Measurements from ENCODE around the gene FBXW7.
"Not testable (repeated sequence)": the region's sequence is repeated elsewhere in the genome, so short reads cannot be mapped to it uniquely, and the experiment has no call there.

Gene FBXW7

DNA sequence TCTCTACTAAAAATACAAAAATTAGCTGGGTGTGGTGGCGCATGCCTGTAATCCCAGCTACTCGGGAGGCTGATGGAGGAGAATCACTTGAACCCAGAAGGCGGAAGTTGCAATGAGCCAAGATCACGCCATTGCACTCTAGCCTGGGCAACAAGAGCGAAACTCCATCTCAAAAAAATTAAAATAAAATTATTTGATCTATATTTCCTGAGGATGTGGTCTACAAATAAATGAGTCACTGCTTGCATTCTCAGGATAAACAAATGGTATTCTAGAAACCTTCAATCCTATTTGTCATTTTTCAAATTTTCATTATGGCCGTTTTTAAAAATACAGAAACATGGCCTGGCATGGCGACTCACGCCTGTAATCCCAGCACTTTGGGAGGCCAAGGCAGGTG, 8.6 kb upstream of the FBXW7 start:
- not testable (repeated sequence) for DNase-seq (ENCODE audit: low read depth)

GRCh38 chr4:152540941-152541340, 5.0 kb upstream of the FBXW7 start:
- no peak for DNase-seq (ENCODE audit: low read depth)

DNA sequence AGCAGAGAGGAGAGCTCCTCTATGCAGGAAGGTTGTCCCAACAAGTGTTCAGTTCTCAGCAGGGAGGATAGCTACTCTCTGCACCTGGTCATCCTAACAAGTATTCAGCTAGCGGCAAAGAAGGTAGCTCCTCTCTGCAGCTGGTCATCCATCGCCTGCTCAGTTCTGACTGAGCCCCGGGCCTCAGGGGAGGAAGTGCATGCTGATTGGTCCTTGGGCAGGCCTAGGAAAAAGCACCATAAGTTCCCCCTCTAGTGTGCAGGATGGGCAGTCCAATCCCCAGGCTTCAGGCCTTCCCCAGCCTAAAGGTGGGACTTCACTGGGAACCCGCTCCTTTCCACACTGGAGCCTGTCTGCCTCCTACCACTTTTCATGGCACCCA, 4.4 kb upstream of the FBXW7 start:
- no peak for DNase-seq (ENCODE audit: low read depth)

GRCh38 chr4:152539556-152540292, 3.8 kb upstream of the FBXW7 start:
- no peak for DNase-seq (ENCODE audit: low read depth)

GRCh38 chr4:152537881-152538280, 2.0 kb upstream of the FBXW7 start:
- DNase-seq (ENCODE audit: low read depth) = no peak

DNA sequence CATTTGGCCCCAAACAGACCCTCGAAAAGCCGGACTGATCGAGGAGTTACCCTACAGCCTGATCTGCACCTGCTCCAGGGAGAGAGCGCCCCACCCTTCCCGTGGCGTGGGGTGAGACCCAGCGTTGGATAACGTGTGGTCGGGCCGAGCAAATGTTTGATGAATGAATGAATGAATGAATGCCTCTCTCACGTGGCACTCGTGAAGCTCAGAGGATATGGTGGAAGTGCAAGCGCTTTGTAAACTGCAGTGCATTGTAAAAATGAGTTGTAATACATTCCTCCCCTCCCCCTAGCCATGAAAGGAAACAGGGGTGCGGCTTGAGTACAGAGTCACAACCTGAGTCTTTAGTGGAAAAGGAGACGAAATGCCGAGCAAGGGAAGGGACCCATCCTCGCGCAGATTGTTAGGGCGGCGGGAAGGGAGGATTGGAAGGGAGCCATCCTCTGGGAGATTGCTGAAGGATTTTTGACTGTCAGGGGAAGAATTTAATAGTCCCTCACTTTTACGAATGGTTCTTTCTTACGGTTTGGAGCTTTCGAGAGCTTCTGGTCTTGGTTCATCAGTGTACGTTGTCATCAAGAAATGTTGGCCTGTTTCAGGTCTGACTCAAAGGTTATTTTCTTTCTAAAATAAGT, 772 bp upstream of the FBXW7 start:
- peak; percentile 44 for DNase-seq (ENCODE audit: low read depth)

DNA sequence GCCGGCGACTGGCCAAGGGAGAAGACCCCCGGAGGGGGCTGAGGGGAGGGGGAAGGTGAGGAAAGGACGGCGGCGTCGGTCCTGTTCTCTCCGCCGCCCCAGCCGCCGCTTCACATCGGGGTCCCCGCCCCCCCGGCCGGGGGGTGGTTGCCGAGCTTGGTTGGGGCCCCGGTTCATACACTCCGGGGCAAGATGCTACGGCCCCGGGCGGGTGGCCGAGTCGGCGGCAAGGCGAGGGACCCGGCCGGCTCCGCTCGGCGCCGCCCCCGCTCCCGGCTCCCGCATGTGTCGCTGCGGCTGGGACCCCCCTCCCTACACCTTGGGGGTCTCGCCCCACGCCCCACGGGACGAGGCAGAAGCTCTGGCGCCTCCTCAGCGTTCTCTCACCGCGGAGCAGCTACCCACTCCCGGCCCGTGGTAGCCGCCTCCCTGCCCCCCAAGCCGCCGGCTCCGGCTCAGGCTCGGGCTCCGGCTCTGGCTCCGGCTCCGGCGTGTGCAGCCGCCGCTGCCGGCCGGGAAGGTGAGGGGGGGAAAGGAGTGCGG, 461 bp downstream of the FBXW7 start:
- DNase-seq (ENCODE audit: low read depth) = no peak

DNA sequence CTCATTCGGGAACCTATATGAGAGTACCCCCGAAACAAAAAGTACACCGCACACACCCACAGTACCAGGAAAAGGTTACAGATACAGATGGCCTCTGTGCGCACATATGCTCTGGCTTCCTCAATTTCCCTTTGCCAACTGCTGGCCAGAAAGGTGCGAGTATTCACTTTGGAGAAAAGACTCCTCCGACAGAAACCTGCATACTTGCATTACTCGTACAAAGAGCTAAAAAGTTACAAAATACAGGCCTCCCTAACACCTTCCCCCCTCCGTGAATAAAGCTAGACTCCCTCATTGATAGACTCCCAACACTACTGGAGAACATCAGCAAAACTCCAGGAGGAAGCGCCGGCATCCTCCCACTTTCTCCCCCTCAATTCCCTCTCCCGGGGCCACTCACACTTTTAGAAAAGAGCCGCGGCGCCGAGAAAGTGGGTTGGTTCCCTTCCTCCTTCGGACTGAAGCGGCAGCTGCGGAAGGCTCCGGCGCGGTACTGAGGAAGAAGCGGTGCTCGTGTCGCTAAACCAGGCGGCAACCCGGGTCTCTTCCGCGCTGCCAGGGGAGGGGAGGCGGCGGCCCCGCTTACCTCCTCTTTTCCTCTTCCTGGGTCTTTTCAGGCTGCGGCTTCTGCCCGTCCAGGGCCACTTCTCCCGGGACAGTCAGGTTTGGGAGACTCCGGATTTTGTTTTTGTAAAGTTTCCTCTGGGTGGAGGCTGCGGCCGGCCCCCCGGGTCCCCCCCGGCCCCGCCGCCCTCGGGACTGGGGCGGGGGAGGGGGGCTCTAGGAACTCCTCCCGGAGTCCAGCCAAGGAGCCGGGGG, 1.1 kb downstream of the FBXW7 start:
- peak; percentile 37 for DNase-seq (ENCODE audit: low read depth)

GRCh38 chr4:152531479-152531878, 4.4 kb downstream of the FBXW7 start:
- no peak for DNase-seq (ENCODE audit: low read depth)

DNA sequence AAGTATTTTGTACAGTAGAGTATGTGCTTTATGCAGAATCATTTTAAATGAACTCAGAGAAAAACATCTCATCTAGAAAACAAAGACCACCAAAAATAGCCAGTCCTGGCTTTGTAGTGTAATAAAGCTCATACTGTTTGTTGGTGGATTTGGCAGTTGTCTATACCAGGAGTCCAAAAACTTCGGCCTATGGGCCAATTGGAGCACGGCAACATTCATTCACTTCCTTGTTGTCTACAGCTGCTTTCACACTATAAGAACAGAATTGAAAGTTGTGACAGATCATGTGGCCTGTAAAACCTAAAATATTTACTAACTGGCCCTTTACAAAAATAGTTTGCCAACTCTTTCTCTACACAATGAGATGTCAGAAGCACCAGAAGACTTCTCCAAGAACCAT, 5.3 kb downstream of the FBXW7 start:
- no peak for DNase-seq (ENCODE audit: low read depth)

DNA sequence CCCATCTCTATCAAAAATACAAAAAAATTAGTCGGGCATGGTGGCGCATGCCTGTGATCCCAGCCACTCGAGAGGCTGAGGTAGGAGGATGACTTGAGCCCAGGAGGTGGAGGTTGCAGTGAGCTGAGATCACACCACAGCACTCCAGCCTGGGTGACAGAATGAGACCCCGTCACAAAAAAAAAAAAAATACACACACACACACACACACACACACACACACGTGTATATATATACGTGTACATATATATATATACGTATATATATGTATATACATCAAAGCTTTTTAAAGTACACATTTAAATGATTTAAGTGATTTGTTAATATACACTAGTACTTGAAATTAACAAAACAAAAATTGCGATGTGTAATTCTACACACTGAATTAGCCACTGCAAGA, 6.0 kb downstream of the FBXW7 start:
- DNase-seq (ENCODE audit: low read depth) = no peak

DNA sequence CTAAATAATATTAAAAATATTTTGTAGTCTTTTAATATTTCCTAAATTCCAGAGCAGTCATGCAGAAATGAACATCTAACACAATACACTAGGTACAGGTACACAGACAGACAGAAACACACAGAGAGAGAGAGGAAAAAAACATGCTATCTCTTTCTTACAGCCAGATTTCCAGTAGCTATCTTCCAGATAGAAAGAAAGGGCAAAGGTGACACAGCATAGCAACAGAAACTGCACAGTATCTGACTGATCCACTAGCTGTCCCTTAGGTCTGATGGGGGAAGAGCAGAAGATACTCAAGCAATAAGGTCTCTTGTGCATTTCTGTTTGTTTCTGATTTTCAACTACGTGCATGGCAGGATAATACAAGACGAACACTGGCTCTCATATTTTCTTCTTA, 7.8 kb downstream of the FBXW7 start:
- no peak for DNase-seq (ENCODE audit: low read depth)

- DNase-seq (ENCODE audit: low read depth) = no peak
Measured at GRCh38 chr4:152525878-152526277, 10.0 kb downstream of the FBXW7 start.

- DNase-seq (ENCODE audit: low read depth) = no peak
Measured at GRCh38 chr4:152524427-152524826, 11.5 kb downstream of the FBXW7 start.

DNA sequence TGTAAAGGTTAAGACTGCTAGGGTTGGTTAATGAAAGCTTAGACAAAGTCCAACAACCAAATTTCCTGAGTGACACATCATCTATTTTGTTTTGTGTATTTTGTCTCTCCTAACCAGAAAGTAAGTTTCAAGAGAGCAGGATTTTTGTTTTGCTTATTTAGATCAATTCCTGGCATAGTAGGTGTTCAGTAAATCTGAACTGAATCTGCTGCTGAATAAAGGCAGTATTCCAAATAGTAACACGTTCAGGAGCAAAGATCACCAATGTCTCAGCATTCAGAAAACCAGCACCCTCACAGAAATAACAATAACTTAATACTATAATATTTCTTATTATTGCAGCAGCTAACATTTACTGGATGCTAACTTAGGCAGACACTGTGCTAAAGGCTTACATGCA, 12.2 kb downstream of the FBXW7 start:
- DNase-seq (ENCODE audit: low read depth) = no peak

DNA sequence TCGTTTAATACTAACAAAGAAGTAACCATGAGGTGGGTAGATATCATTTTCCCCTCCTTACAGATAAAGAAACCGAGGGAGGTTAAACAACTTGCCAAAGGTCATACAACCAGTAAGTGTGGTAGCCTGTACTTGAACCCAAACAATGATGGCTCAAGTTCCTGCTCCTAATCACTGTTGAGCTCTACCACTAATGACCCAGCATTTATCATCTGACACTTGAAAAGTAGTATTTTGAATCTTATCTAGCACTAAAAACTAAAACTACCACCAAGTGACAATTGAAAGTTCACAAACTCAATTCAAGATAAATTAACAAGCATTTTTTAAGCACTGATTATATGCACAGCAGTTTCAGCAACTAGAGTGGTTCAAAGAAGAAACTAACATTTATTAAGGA, 13.1 kb downstream of the FBXW7 start:
- DNase-seq (ENCODE audit: low read depth) = no peak

- no peak for DNase-seq (ENCODE audit: low read depth)
Measured at GRCh38 chr4:152522245-152522644, 13.6 kb downstream of the FBXW7 start.

DNA sequence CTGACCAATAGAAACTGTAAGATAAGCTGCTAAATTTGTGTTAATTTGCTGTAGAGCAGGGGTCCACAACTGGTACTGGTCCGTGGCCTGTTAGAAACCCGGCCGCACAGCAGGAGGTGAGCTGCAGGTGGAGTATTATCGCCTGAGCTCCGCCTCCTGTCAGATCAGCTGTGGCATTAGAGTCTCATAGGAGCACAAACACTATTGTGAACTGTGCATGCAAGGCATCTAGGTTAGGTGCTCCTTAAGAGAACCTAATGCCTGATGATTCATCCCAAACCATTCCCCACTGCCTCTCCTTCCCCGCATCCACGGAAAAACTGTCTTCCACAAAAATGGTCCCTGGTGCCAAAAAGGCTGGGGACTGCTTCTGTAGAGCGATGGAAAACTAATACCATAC, 19.7 kb downstream of the FBXW7 start:
- DNase-seq (ENCODE audit: low read depth) = no peak

DNA sequence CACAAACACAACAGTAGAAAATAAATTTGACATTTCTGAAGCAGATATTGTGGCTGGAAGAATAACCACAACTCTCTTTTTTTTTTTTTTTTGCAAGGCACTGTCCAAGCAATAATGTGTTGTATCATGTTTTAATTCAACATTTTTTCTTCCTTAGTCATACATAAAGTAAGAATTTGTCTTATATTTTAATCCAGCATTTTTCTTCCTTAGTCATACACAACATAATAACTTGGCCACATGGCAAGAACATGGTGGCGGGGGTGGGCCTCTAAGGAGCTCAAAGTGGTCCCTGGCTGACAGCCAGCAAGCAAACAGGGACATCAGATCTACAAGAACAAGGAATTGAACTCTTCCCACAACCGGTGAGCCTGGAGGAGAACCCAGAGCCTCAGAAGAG, 20.2 kb downstream of the FBXW7 start:
- no peak for DNase-seq (ENCODE audit: low read depth)

- DNase-seq (ENCODE audit: low read depth) = no peak
Measured at GRCh38 chr4:152514356-152514755, 21.5 kb downstream of the FBXW7 start.

- no peak for DNase-seq (ENCODE audit: low read depth)
Measured at GRCh38 chr4:152513078-152513477, 22.8 kb downstream of the FBXW7 start.

DNA sequence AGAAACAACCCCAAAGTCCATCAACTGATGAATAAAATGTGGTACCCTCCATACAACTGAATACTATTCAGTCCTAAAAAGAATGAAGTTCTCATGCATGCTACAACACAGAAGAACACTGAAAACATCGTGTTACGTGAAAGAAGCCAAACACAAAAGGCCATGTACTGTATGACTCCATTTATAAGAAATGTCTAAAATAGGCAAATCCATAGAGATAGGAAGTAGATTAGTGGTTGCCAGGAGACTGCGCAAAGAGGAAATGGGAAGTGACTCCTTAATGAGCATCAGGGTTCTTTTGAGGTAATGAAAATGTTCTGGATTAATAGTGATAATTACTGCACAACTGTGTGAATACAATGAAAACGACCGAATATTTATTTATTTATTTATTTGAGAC, 23.4 kb downstream of the FBXW7 start:
- DNase-seq (ENCODE audit: low read depth) = no peak

Data from stimulated activated CD8-positive, alpha-beta memory T cell treated with anti-CD3 and anti-CD28 coated beads, Interleukin-12 subunit alpha, Interleukin-12 subunit beta, amount 100 ng/mL, for 1 hour (primary cell).